ENCODE data around the gene WSCD2. TPM values are rescaled to one million over a fixed set of nuclear protein-coding genes. Genes with fewer than 3 reads are reported as not detected.
A peak's percentile ranks its signal among the peaks of the same experiment; 100 is the strongest.

Gene WSCD2
- total RNA-seq, 4 donors from 2014 or later = 0.13 to 4.6 (median 0.29) TPM

DNA sequence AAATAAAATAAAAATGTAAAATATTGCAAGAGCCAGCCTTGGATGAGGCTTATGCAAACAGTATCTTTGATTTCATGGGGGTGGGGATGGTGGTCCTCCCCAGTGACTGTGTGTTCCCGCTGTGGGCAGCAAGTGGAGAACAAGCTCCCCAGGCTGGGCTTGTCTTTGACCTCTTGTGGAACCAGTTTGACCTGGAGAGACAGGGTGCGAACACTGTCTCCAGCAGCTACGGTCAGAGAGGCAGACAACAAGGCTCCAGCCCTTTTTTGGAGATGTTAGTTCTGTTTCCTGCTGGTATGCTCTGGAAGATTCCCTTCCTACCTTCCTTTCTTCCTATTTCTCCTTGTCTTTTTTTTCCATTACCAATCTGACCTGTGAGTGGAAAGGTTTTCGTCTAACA lies 21.8 kb upstream of the WSCD2 start:
- no peak overlapping the region for H3K27ac ChIP-seq
- H3K4me1 ChIP-seq = no peaks in the 10 kb centered on the region
- 83% methylated on average over 4 of the region's 4 CpGs for WGBS
- H3K36me3 ChIP-seq = no peaks in the 10 kb centered on the region
- H3K9me3 ChIP-seq = no peaks in the 10 kb centered on the region
- DNase-seq (ENCODE audit: low spot score in 2 of 2) = peak in 1 of 2 donors; percentile 7
- TF ChIP-seq POLR2AphosphoS5 (IDR thresholded peaks at IDR 0.05) (no peak), EP300 (IDR thresholded peaks at IDR 0.05) (no peak), POLR2A (IDR thresholded peaks at IDR 0.05) (no peak)
- TF ChIP-seq, protein P1, sequence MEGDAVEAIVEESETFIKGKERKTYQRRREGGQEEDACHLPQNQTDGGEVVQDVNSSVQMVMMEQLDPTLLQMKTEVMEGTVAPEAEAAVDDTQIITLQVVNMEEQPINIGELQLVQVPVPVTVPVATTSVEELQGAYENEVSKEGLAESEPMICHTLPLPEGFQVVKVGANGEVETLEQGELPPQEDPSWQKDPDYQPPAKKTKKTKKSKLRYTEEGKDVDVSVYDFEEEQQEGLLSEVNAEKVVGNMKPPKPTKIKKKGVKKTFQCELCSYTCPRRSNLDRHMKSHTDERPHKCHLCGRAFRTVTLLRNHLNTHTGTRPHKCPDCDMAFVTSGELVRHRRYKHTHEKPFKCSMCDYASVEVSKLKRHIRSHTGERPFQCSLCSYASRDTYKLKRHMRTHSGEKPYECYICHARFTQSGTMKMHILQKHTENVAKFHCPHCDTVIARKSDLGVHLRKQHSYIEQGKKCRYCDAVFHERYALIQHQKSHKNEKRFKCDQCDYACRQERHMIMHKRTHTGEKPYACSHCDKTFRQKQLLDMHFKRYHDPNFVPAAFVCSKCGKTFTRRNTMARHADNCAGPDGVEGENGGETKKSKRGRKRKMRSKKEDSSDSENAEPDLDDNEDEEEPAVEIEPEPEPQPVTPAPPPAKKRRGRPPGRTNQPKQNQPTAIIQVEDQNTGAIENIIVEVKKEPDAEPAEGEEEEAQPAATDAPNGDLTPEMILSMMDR (IDR thresholded peaks at IDR 0.05) = no peak
- H3K4me3 ChIP-seq = no peak overlapping the region
- peaks cover 5% of the 10 kb centered on the region for H3K27me3 ChIP-seq

DNA sequence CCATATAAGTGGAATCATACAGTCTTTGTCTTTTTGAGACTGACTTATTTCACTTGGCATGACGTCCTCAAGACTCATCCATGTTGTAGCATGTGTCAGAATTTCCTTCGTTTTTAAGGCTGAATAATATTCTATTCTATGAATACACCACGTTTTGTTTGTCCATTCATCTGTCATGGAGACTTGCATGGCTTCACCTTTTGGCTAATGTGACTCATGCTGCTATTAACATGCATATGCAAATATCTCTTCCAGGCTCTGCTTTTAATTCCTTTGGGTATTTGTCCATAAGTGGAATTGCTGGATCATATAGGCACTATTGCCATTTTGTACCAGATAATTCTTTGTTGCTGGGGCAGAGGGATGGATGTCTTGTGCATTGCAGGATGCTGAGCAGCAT lies 19.6 kb upstream of the WSCD2 start:
- DNase-seq (ENCODE audit: low spot score in 2 of 2) = no peak
- Histone ChIP-seq H3K4me3 (no peak overlapping the region), H3K4me1 (no peaks in the 10 kb centered on the region), H3K27me3 (peaks cover 5% of the 10 kb centered on the region), H3K27ac (no peak overlapping the region), H3K36me3 (no peaks in the 10 kb centered on the region), H3K9me3 (no peaks in the 10 kb centered on the region)
- 73% methylated on average over 3 of the region's 3 CpGs for WGBS
- TF ChIP-seq, protein P1 (IDR thresholded peaks at IDR 0.05) = no peak

DNA sequence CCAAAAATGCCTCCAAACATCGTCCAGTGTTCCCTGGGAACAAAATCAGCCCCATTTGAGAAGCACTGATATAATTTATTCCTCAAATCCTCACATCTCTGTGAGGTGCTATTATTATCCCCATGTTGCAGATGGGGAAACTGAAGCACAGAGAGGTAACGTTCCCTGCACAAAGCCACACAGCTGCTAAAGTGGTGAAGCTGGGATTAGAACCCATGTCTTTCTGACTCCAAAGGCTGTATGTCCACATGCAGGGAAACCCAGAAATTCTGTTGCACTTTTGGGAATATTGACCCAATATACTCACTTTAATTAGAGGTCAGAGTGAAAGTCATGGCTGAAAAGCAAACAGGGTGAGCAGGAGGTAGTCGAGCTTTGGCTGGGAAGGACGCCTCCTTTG lies 19.1 kb upstream of the WSCD2 start:
- TF ChIP-seq, protein P1 (IDR thresholded peaks at IDR 0.05) = no peak
- TF ChIP-seq POLR2A (IDR thresholded peaks at IDR 0.05) = no peak
- TF ChIP-seq EP300 (IDR thresholded peaks at IDR 0.05) = no peak
- TF ChIP-seq POLR2AphosphoS5 (IDR thresholded peaks at IDR 0.05) = no peak
- 69% methylated on average over 4 of the region's 4 CpGs for WGBS
- H3K4me3 ChIP-seq = no peak overlapping the region
- no peaks in the 10 kb centered on the region for H3K9me3 ChIP-seq
- no peaks in the 10 kb centered on the region for H3K36me3 ChIP-seq
- peaks cover 5% of the 10 kb centered on the region for H3K27me3 ChIP-seq
- H3K4me1 ChIP-seq = no peaks in the 10 kb centered on the region
- no peak overlapping the region for H3K27ac ChIP-seq
- no peak for DNase-seq (ENCODE audit: low spot score in 2 of 2)

DNA sequence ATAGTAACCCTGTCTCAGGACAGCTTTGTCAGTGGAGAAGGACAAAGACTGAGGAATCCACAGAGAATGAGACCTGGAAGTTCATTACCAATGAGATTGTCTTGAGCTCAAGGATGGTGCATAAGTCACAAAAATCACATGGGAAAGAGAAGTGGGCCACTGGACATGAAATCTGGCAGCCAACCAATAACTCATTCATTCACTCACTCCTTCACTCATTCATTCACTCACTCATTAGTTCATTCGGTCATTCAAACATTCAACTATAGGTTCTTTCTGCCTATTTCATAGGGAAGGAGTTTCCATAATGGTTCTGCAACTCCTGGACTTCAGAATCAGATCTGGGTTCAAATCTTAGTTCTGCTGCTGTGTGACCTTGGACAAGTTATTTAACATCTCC lies 18.2 kb upstream of the WSCD2 start:
- Histone ChIP-seq H3K9me3 (no peaks in the 10 kb centered on the region), H3K27ac (no peak overlapping the region), H3K27me3 (peaks cover 5% of the 10 kb centered on the region), H3K4me1 (no peaks in the 10 kb centered on the region), H3K4me3 (no peak overlapping the region), H3K36me3 (no peaks in the 10 kb centered on the region)
- 100% methylated on average over 1 of the region's 1 CpG for WGBS
- no peak for TF ChIP-seq EP300 (IDR thresholded peaks at IDR 0.05)
- TF ChIP-seq, protein P1 (IDR thresholded peaks at IDR 0.05) = no peak
- TF ChIP-seq POLR2A (IDR thresholded peaks at IDR 0.05) = no peak
- no peak for TF ChIP-seq POLR2AphosphoS5 (IDR thresholded peaks at IDR 0.05)
- no peak for DNase-seq (ENCODE audit: low spot score in 2 of 2)

DNA sequence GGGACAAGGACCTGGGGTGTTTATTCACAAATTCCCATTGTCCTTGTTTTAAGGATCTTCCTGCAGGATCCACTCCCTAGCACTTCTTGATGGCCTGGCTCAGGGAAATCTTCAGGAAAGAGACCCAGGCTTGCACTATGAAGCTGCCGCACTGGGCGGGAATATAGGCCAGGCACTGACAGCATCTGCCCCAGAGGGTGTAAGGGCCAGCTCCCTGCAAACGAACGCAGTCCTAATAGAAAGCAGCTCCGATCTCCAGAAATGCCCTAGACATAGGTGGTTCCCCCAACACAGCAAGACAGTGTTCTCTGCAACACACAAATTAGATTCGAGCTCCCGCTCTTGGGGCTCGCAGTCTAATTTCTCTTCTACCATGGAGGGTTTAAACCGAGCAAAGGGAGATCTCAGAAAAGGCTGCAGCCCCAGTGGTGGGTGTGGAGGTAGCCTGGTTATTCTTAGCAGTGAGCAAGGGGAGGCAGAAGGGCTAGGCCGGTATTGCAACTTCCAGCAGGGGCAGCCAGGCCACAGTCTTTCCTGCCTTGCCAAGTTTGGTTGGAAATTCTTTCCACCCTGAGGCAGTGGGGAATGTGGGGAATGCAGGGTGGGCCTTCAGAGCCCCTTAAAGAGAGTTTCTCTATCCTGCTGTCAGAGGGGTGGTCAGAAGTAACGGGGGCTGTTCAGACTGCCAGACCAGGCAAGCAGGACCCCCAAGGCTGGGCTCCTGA lies 16.1 kb upstream of the WSCD2 start:
- Histone ChIP-seq H3K27ac (no peak overlapping the region), H3K9me3 (no peaks in the 10 kb centered on the region), H3K36me3 (no peaks in the 10 kb centered on the region), H3K4me1 (no peaks in the 10 kb centered on the region), H3K27me3 (no peaks in the 10 kb centered on the region), H3K4me3 (no peak overlapping the region)
- DNase-seq (ENCODE audit: low spot score in 2 of 2) = no peak
- WGBS = 68% methylated on average over 9 of the region's 11 CpGs
- TF ChIP-seq POLR2AphosphoS5 (IDR thresholded peaks at IDR 0.05) (no peak), EP300 (IDR thresholded peaks at IDR 0.05) (no peak), POLR2A (IDR thresholded peaks at IDR 0.05) (no peak)
- TF ChIP-seq, protein P1 (IDR thresholded peaks at IDR 0.05) = no peak
